Activated CD4-positive, CD25-positive, alpha-beta regulatory T cell treated with anti-CD3 and anti-CD28 coated beads, Interleukin-2, amount 50 U/mL, for 24 hours (primary cell): ENCODE measurements around the gene FRK.

Source experiments
- ATAC-seq, 2 donors: fragments of 150-1000 bp; cut with Tn5 transposase; one replicate each; pipeline ENCODE4 v1.10.0; 2021; ENCODE audit warnings: mild to moderate bottlenecking in 1 of 2, moderate library complexity in 1 of 2

FRK gene

DNA sequence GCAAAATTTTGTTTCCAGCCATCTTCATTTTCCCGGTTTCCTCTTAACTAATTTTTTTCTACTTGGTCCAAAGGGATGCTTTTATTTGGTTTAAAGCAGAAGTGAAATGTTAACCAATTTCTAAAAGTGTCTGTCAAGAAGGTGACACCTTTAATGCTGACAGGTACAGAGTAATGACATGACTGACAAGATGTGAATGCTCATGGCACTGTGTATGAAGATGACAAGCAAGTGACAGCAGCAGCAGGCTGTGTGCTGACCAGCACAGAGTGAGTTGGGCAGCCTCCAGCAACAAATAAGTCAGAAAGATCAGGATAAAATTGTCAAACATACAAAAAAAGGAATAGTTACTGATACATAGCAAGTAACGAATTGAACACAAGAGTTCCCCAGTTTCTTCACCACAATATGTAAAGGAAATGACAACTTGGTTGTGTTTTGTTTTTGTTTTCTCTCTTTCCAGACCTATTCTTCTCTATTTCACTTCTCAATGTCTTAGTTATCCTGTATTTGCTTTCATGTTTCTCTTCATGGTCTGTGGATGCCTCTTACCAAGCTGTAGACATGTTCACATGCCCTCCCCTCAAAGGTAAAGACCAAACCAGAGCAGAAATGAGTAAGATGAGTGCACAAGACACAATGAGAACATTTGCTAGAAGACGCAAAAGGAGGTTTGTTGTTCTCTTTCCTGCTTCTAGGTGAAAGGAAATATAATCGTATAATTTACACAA is 174.9 kb downstream of the FRK start:
- no peak for ATAC-seq

- no peak for ATAC-seq
Measured at GRCh38 chr6:115882771-115883170, 177.9 kb downstream of the FRK start.

- no peak for ATAC-seq
Measured at GRCh38 chr6:115882174-115882573, 178.5 kb downstream of the FRK start.
